ENCODE results near the gene TXN.

- TF ChIP-seq POLR2A (IDR thresholded peaks at IDR 0.05) (no peak), POLR2AphosphoS5 (IDR thresholded peaks at IDR 0.05) (peak in 2 of 3 donors; percentile 57 to 59), CTCF (IDR thresholded peaks at IDR 0.05) (no peak)
These were observed 42.8 kb downstream of the TXN start for GRCh38 chr9:110213413-110214044.

All from stomach (tissue), 4 donors.